ELF-1 (cell line): Measurements from ENCODE around the gene SLC16A7.

ENCODE experiments used
- DNase-seq: peaks from one replicate; pipeline ENCODE4 v3.0.0-alpha.2; 2016; ENCODE audit warnings: low read depth, low spot score

The SLC16A7 gene

DNA sequence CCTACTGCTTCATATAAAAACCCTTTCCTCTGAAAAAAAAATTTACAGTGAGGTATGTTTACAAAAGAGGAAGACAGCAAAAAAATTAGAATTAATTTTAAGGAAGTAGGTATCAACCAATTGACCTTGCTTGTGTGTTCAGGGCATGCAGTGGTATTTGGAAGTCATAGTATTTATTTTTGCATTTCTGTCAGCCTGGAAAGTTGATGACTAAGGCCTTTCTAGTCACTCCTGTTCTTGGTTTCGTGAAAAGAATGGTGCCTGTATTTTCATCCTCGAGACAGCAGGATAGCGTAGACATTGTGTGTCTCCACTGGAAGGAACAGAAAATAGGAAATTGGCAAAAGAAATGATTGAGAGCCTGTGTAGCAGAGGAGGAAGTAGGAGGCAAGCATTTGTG, 24.5 kb downstream of the SLC16A7 start:
- DNase-seq = no peak

- DNase-seq = no peak
Measured at GRCh38 chr12:59624732-59625460, 29.1 kb downstream of the SLC16A7 start.

DNA sequence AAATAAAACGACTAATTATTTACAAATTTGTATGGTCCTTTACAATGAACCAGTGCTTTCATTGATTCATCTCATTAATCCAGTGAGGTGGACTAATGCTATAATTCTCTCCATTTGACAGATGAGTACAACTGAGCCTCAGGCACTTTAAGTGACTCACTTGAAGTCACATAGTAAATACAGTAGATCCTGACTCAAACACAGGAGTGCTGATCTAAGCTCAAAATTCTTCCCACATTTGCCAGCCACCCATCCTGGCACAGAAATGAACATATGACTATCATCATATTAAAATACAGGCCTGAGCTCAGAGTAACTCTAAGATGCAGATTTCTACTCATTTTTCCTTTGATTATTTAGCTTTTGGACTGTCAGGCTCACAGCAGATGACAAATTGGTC, 30.6 kb downstream of the SLC16A7 start:
- DNase-seq = no peak

- DNase-seq = no peak
Measured at GRCh38 chr12:59627582-59627981, 31.8 kb downstream of the SLC16A7 start.

DNA sequence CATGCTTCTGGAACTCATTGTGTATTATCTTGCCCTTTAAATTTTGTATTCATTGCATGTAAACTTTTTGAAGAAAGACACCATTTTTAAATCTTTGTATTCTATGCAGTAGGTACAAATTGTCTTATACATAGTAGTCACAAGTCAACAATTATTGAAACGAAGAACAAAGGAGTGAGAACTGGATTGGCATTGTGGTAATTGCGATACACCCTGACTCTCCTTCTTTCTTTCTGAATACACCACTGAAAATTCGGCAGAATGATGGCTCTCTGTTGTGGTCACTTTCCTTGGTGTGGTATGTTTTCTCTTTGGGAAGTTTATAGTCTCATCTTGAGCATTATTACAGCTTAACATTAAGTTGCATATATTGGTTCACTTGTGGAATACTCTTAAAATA, 34.1 kb downstream of the SLC16A7 start:
- no peak for DNase-seq

GRCh38 chr12:59632408-59632807, 36.6 kb downstream of the SLC16A7 start:
- no peak for DNase-seq

DNA sequence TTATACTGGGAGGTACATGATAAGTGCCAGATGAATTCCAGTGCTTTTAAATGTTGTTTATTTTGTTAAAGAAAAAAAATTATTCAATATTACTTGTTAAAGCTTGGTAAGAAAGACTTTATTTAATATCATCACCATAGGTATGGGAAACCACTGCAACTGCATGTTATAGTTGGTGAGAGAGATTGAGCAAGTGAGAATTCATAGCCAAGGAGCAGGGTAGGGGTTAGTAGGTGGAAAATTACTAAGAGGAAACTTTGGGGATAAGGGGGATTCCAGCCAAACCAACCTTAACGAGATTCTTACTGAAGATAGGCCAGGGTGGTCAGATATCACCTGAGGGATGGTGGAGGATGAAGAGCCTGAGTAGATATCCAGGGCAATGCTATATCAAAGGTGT, 38.4 kb downstream of the SLC16A7 start:
- DNase-seq = no peak

DNA sequence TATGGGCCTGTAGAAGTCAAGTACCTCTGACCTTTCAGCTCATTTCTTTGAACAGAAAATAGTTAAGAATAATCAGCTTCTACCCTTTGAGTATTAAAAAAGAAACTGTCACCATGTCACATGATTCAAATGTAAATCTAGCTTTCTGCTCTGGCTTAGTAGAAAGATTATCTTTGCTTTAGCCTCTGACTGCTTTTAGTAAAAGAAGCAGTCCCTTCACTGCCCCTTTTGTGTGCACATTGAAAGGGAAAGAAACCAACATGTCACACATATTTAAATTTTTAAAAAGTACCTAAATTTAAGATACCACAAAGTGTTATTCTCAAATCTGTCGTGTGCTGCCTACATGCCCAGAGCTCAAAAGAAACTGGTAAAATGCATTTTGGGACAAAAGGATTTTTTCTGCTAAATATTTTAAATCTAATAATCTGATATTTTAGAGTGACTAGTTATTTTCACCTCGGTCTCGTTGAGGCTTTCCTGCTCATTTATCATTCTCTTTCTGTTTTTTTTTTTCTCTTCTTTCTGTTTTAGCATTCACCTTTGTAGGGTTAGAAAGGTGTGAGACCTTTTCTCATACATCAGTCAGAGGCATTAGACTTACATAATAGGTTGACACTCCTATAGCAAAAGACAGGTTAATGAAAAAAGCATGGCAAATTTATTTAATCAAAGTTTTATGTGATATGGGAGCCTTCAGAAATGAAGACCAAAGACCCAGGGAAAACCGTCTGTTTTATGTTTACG, 41.3 kb downstream of the SLC16A7 start:
- DNase-seq = no peak

DNA sequence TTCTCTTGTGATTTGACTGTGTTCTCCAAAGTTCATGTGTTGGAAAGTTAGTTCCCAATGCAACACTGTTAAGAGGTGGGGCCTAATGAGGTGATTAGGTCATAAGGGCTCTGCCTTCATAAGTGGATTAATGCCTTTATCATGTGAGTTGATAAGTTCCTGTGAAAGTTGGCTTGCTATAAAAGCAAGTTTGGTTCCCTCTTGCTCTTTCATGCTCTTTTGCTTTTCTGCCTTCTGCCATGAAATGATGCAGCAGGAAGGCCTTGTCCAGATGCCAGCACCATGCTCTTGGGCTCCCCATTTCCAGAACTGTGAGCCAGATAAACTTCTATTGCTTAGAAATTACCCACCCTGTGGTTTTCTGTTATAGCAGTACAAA, 41.9 kb downstream of the SLC16A7 start:
- DNase-seq = no peak

DNA sequence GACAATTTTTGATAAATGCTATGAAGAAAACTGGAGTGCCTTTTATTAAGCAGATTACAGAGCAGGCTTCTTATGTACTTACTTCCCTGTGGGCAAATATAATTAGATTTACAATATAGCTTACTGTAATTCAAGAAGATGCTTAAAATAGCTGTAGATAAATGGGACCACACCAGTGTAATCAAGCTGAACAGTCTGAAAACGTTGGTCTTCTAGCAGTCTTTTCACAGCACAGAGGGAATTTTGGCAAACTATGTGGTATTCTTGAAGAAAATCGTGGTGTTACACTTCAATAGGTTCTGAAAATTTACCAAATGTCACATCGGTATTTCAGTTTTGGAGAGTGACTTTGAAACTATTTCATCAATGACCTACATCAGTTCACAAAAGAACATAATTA, 47.7 kb downstream of the SLC16A7 start:
- DNase-seq = no peak

DNA sequence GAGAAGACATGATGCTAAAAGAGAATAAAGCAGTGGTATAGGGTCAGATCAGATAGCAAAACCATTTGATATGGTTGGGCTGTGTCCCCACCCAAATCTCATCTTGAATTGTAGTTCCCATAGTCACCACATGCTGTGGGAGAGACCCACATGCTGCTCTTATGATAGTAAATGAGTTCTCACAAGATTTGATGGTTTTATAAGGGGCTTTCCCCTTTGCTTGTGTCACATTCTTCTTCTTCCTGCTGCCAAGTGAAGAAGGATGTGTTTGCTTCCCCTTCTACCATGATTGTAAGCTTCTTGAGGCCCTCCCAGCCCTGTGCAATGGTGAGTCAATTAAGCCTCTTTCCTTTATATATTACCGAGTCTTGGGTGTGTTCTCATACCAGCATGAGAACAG, 49.4 kb downstream of the SLC16A7 start:
- no peak for DNase-seq

DNA sequence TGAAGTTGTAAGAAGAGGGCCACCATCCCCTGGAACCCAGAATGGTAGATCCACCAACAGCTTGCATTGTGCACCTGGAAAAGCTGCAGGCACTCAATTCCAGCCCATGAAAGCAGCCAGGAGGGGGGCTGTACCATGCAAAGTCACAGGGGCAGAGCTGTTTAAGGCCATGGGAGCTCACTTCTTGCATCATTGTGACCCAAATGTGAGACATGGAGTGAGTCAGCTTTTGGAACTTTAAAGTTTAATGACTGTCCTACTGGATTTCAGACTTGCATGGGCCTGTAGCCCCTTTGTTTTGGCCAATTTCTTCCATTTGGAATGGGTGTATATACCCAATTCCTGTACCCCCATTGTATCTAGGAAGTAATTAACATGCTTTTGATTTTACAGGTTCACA, 50.8 kb downstream of the SLC16A7 start:
- no peak for DNase-seq

GRCh38 chr12:59649203-59649602, 53.4 kb downstream of the SLC16A7 start:
- no peak for DNase-seq

DNA sequence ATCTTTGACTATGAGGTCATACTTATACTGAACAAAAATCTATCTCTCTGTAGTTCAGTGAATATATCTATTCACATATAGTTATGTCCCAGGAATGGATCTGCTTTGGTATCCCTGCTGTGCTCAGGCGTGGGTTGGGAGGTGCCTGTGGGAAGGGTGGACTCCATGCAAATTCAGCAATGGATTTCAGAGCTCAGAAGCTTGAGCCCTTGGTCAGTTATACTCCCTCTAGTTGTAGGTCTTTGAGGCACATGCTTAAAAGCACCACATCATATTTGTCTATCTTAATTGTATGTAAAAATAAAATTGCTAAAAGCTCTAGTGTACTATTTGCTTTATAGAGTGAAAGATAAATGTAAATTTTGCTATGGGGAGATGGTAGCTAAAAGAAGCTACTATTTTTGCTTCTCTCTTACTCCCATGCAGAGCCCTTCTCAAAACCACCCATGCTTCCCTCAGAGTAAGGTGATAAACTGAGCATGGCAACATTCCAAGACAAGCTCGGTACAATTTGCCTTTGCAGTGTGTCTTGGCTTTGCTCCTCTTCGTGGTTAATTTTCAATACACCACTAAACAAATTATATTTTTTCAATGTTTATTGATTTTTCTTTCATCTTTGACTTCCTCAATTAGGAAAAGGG, 54.9 kb downstream of the SLC16A7 start:
- DNase-seq = no peak

GRCh38 chr12:59651229-59651920, 55.5 kb downstream of the SLC16A7 start:
- DNase-seq = no peak

DNA sequence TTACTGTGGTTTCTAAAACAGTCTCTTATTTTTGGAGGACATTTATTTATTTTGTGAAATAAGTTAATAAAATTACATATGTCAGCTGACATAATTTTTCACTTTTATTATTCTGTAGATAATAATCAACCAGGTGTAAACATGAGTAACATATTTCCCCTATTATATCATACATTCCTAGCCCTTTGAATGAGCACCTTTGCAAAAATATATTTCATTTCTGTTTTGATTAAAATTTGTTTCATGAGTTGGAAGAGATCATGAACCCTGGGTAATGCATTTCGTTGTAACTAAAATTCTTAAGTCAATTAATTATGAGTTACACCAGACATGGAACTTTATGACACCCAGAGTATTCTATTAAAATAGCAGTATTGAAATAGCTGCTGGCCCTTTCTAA, 56.3 kb downstream of the SLC16A7 start:
- no peak for DNase-seq

GRCh38 chr12:59654061-59654460, 58.2 kb downstream of the SLC16A7 start:
- no peak for DNase-seq

DNA sequence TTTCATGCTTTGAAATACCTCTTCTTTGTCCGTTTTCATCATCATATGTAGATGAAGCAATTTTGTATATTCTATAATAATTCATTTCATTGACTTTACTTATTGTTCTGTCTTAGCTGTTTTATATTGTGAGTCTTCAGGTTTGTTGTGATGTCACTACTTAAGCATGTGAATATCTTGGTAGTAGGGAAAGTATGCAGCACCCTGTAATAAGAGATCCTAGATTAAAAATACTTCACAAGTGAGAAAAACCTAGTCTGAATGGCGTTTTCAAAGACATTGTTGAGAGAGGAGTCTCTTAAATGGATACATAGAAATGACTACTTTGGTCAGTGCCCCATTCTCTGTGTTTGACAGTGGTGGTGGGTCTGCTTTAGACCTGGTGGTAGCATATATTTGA, 61.4 kb downstream of the SLC16A7 start:
- no peak for DNase-seq

DNA sequence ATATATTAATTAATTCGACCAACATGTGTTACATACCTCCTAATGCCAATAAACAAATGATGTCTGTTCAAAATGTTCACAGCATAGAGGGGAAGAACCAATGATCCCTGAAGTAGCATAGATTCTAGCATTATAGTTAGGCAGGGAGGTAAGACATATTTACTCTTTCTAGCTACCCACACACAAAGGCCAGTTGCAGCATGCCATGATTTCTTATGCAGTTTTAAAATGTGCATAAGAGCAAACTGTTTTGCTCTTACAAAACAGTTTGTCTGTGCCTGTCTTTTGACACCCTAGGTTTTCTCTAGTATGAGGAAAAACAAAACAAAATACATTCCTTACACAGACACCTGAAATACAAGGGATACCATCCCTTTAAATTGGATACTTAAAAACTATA, 61.9 kb downstream of the SLC16A7 start:
- DNase-seq = no peak

- DNase-seq = no peak
Measured at GRCh38 chr12:59660148-59660547, 64.3 kb downstream of the SLC16A7 start.

DNA sequence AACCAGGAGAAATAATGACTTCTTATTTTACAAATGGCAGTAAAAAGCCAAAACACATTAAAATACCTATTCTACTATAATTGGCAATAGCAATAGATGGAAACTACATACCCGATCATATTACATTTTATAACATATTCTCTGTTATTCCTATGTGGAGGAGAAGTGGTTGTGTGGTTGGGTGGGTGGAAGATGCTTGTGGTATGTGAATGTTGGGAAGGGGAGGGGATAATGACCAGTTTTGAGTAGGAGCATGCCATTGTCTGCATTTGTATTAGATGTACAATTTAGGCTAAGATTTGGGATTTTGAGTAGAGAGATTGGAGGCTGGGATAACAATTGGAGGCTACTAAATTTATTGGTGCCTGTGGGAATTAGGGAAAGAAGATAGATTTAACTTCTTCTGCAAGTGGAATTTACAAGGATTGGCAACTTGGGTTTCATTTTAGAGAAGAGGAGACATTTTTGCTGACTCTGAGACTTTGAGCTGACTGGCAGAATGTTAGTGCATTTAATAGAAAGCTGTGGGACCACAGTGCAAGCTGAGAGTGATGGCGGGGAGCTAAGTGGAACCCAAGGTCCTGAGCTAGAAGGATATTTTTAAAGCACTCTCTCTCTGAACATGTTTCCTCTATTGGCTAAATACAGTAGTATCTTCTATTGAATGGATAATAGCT, 65.2 kb downstream of the SLC16A7 start:
- DNase-seq = no peak

GRCh38 chr12:59664495-59664894, 68.7 kb downstream of the SLC16A7 start:
- no peak for DNase-seq
